Measurements from ENCODE around the gene SAMD11. TPM values are rescaled to one million over a fixed set of nuclear protein-coding genes. Genes with fewer than 3 reads are reported as not detected.

SAMD11 gene
- total RNA-seq, 2 experiments from 2014 or later = 0.06 TPM; not detected in 1

GRCh38 chr1:979744-980072, 56.0 kb downstream of the SAMD11 start:
- TF ChIP-seq EZH2phosphoT487 (IDR thresholded peaks at IDR 0.05; ENCODE audit: borderline replicate concordance, low read depth, low read length) = no peak
- TF ChIP-seq CTCF (conservative IDR thresholded peaks at IDR 0.05; ENCODE audit: low read length) = no peak
- Histone ChIP-seq H3K9me3 (ENCODE audit: low read length) (no peaks in the 10 kb centered on the region), H4K20me1 (ENCODE audit: insufficient read depth, low read length) (no peaks in the 10 kb centered on the region), H3K9me2 (ENCODE audit: insufficient read depth, low read length) (no peaks in the 10 kb centered on the region), H3K79me2 (ENCODE audit: insufficient read depth, low read depth, low read length) (no peaks in the 10 kb centered on the region), H3K36me3 (ENCODE audit: insufficient read depth, low read length) (no peaks in the 10 kb centered on the region), H3K4me3 (ENCODE audit: low read depth, low read length, poor library complexity, severe bottlenecking) (no peak overlapping the region), H3K27ac (ENCODE audit: low read depth, low read length, poor library complexity, severe bottlenecking) (no peak overlapping the region), H3K4me1 (ENCODE audit: insufficient read depth, low read length, poor library complexity, severe bottlenecking) (no peaks in the 10 kb centered on the region), H3K4me2 (ENCODE audit: low read length) (no peak overlapping the region), H2AFZ (ENCODE audit: low read length) (no peak overlapping the region)
- no peak for DNase-seq (ENCODE audit: low spot score)
- no TSS peak for BruUV-seq (replicated peaks)
- POLR2A ChIA-PET = no interaction called here
- CTCF ChIA-PET (ENCODE audit: unreplicated experiment) = no interaction called here
- intact Hi-C loops (cut with micrococcal nuclease; ENCODE audit: unreplicated experiment) = loop anchor here (10.0 kb wide), 1 partner anchor 55 kb away; no protein-coding TSS in a partner anchor

- CTCF ChIA-PET (ENCODE audit: unreplicated experiment) = no interaction called here
- TF ChIP-seq EZH2phosphoT487 (IDR thresholded peaks at IDR 0.05; ENCODE audit: borderline replicate concordance, low read depth, low read length) (no peak), CTCF (conservative IDR thresholded peaks at IDR 0.05; ENCODE audit: low read length) (no peak)
- intact Hi-C loops (cut with micrococcal nuclease; ENCODE audit: unreplicated experiment) = loop anchor here (10.0 kb wide), 1 partner anchor 55 kb away; no protein-coding TSS in a partner anchor
- H3K9me3 ChIP-seq (ENCODE audit: low read length) = no peaks in the 10 kb centered on the region
- no peaks in the 10 kb centered on the region for H3K79me2 ChIP-seq (ENCODE audit: insufficient read depth, low read depth, low read length)
- no peak overlapping the region for H3K4me2 ChIP-seq (ENCODE audit: low read length)
- DNase-seq (ENCODE audit: low spot score) = no peak
- BruUV-seq (replicated peaks) = no TSS peak
- no peaks in the 10 kb centered on the region for H3K4me1 ChIP-seq (ENCODE audit: insufficient read depth, low read length, poor library complexity, severe bottlenecking)
- H3K36me3 ChIP-seq (ENCODE audit: insufficient read depth, low read length) = no peaks in the 10 kb centered on the region
- POLR2A ChIA-PET = no interaction called here
- H3K27ac ChIP-seq (ENCODE audit: low read depth, low read length, poor library complexity, severe bottlenecking) = no peak overlapping the region
- H3K9me2 ChIP-seq (ENCODE audit: insufficient read depth, low read length) = no peaks in the 10 kb centered on the region
- no peaks in the 10 kb centered on the region for H4K20me1 ChIP-seq (ENCODE audit: insufficient read depth, low read length)
- no peak overlapping the region for H3K4me3 ChIP-seq (ENCODE audit: low read depth, low read length, poor library complexity, severe bottlenecking)
- no peak overlapping the region for H2AFZ ChIP-seq (ENCODE audit: low read length)
Observed at GRCh38 chr1:980137-980571, 56.4 kb downstream of the SAMD11 start.

- no peak for DNase-seq (ENCODE audit: low spot score)
- Histone ChIP-seq H3K9me2 (ENCODE audit: insufficient read depth, low read length) (no peaks in the 10 kb centered on the region), H3K36me3 (ENCODE audit: insufficient read depth, low read length) (no peaks in the 10 kb centered on the region), H3K27ac (ENCODE audit: low read depth, low read length, poor library complexity, severe bottlenecking) (no peak overlapping the region), H3K9me3 (ENCODE audit: low read length) (no peaks in the 10 kb centered on the region), H4K20me1 (ENCODE audit: insufficient read depth, low read length) (no peaks in the 10 kb centered on the region), H3K4me2 (ENCODE audit: low read length) (no peak overlapping the region), H3K79me2 (ENCODE audit: insufficient read depth, low read depth, low read length) (no peaks in the 10 kb centered on the region), H3K4me3 (ENCODE audit: low read depth, low read length, poor library complexity, severe bottlenecking) (no peak overlapping the region), H3K4me1 (ENCODE audit: insufficient read depth, low read length, poor library complexity, severe bottlenecking) (no peaks in the 10 kb centered on the region), H2AFZ (ENCODE audit: low read length) (no peak overlapping the region)
- ChIA-PET POLR2A (no interaction called here), CTCF (ENCODE audit: unreplicated experiment) (no interaction called here)
- TF ChIP-seq EZH2phosphoT487 (IDR thresholded peaks at IDR 0.05; ENCODE audit: borderline replicate concordance, low read depth, low read length) = no peak
- no peak for TF ChIP-seq CTCF (conservative IDR thresholded peaks at IDR 0.05; ENCODE audit: low read length)
- BruUV-seq (replicated peaks) = no TSS peak
- intact Hi-C loops (cut with micrococcal nuclease; ENCODE audit: unreplicated experiment) = loop anchor here (10.0 kb wide), 1 partner anchor 54 kb away; no protein-coding TSS in a partner anchor
Observed at GRCh38 chr1:980602-981395, 57.1 kb downstream of the SAMD11 start.

All from OCI-LY7 (cell line).